GM12878 (cell line): Measurements from ENCODE around the gene PRR11. TPM values are rescaled to one million over a fixed set of nuclear protein-coding genes. Genes with fewer than 3 reads are reported as not detected.

ENCODE experiments used
- ATAC-seq: fragments of 200-7000 bp; cut with Tn5 transposase; 3 replicates; pipeline ENCODE4 v1.9.1; 2020; ENCODE audit warnings: mild to moderate bottlenecking, moderate library complexity
- BruUV-seq: library from RNA; stranded (reverse); fragments of 400-500 nt; replicated peaks from 2 replicates; lab custom pipeline; 2021; lab: Mats Ljungman, UMichigan
- CTCF ChIA-PET: fragments of 300-600 bp; sonication (Branson Sonifier 250); formaldehyde crosslinking; extraction: SDS; loops from one replicate; lab custom pipeline; 2021; ENCODE audit warnings: inconsistent platforms; lab: Yijun Ruan, JAX
- POLR2A ChIA-PET: fragments of 350-600 bp; formaldehyde crosslinking; extraction: SDS; loops from one replicate; lab custom pipeline; 2021; ENCODE audit warnings: inconsistent platforms; lab: Charles Lee
- RAD21 ChIA-PET: fragments of 300-600 bp; sonication (Branson Sonifier 250); formaldehyde crosslinking; loops from one replicate; lab custom pipeline; 2023; ENCODE audit warnings: antibody characterized with exemption; ENCODE audit not compliant: unreplicated experiment; lab: Charles Lee
- SMC1A ChIA-PET: fragments of 300-600 bp; sonication (Branson Sonifier 250); formaldehyde crosslinking; loops from one replicate; lab custom pipeline; 2023; ENCODE audit not compliant: unreplicated experiment, uncharacterized antibody; lab: Charles Lee
- DNase-seq: peaks from one replicate; pipeline ENCODE4 v3.0.0-alpha.2; 2011; ENCODE audit warnings: low read depth, low spot score
- FAIRE-seq: peaks from 3 replicates; lab custom pipeline; 2011; peaks lifted over from hg19 to GRCh38; lab: Jason Lieb, UNC
- H2AFZ ChIP-seq: 2 replicates; pipeline ENCODE4 v1.6.0; 2011; ENCODE audit warnings: low read depth, low read length, control low read depth; ENCODE audit not compliant: control insufficient read depth
- H3K27ac ChIP-seq: 2 replicates; pipeline ENCODE4 v1.5.1; 2011; ENCODE audit warnings: control low read depth; ENCODE audit not compliant: control insufficient read depth, insufficient read depth
- H3K27me3 ChIP-seq, 2 experiments: replicated peaks in 1 of 2; 2 replicates each; pipeline versions ENCODE4 v1.6.0 to v1.6.1; 2011; ENCODE audit warnings: low read length in 1 of 2; ENCODE audit not compliant: control insufficient read depth in 2 of 2, insufficient read depth in 2 of 2
- H3K36me3 ChIP-seq, 2 experiments: 2 replicates each; pipeline ENCODE4 v1.5.1; 2011; ENCODE audit warnings: low read length in 1 of 2; ENCODE audit not compliant: control insufficient read depth in 2 of 2, insufficient read depth in 2 of 2
- H3K4me1 ChIP-seq: 2 replicates; pipeline ENCODE4 v1.6.1; 2011; ENCODE audit warnings: mild to moderate bottlenecking, low read length, moderate library complexity, mixed read lengths; ENCODE audit not compliant: control insufficient read depth, insufficient read depth
- H3K4me2 ChIP-seq: 2 replicates; pipeline ENCODE4 v1.6.0; 2011; ENCODE audit warnings: control low read depth; ENCODE audit not compliant: control insufficient read depth, insufficient read depth
- H3K4me3 ChIP-seq: fragments of 200-600 bp; sonication (generic); 2 replicates; pipeline ENCODE4 v1.5.1; 2016
- H3K79me2 ChIP-seq: 2 replicates; pipeline ENCODE4 v1.6.0; 2011; ENCODE audit warnings: low read length; ENCODE audit not compliant: control insufficient read depth, insufficient read depth
- H3K9ac ChIP-seq: 2 replicates; pipeline ENCODE4 v1.8.0; 2011; ENCODE audit warnings: low read length, control low read depth, mixed read lengths; ENCODE audit not compliant: control insufficient read depth, insufficient read depth
- H3K9me3 ChIP-seq: replicated peaks from 3 replicates; pipeline ENCODE4 v1.5.1; 2011; ENCODE audit warnings: mild to moderate bottlenecking, low read length; ENCODE audit not compliant: control insufficient read depth, insufficient read depth
- H4K20me1 ChIP-seq: 2 replicates; pipeline ENCODE4 v1.6.0; 2011; ENCODE audit not compliant: control insufficient read depth, insufficient read depth
- SREBF2 ChIP-seq: IDR thresholded peaks from 2 replicates; pipeline ENCODE4 v1.6.1; 2012; ENCODE audit warnings: mild to moderate bottlenecking, low read length
- WGBS: methylation state at CpG from one replicate; pipeline ENCODE4 v1.1.6; 2016; ENCODE audit warnings: low lambda C conversion rate; ENCODE audit not compliant: insufficient replicate concordance, insufficient coverage; ENCODE audit errors: missing lambda C conversion rate; 5-methylcytosine and 5-hydroxymethylcytosine counted together
- in situ Hi-C: fragments of 300-500 bp; cut with MboI; formaldehyde crosslinking; loops from 9 replicates; pipeline ENCODE4 v1.14.3; 2018; ENCODE audit warnings: mixed read lengths
- intact Hi-C: fragments of 100-400 bp; cut with micrococcal nuclease; formaldehyde crosslinking; loops from one replicate; pipeline ENCODE4 v1.14.2; 2022; ENCODE audit not compliant: unreplicated experiment
- polyA plus RNA-seq, 11 experiments: library from polyadenylated mRNA; depleted of rRNA in 4 of 11; unstranded in 6 of 11; stranded (reverse) in 5 of 11; fragments of >200 nt; fragmentation: Nextera tagmentation in 4 of 11; fragmentation: Illumina TruSeq in 1 of 11; extraction: Ambion mirVana in 4 of 11; extraction: Trizol in 1 of 11; gene quantifications; 1 replicate in 1 of 11; 2 replicates in 10 of 11; pipeline versions ENCODE4 v1.2.1 to v1.2.3, GENCODE V29; 2011 to 2016; ENCODE audit warnings: inconsistent platforms in 2 of 11, missing spikeins in 2 of 11, low read depth in 1 of 11
- total RNA-seq, 4 experiments: library from RNA; depleted of rRNA in 3 of 4; stranded (reverse); fragments of >200 nt in 3 of 4; fragmentation: Illumina TruSeq in 1 of 4; extraction: Trizol in 1 of 4; gene quantifications; 2 replicates each; pipeline versions ENCODE4 v1.2.1 to v1.2.3, GENCODE V29; 2013 to 2021
- TF ChIP-seq, protein P1 (sequence below): IDR thresholded peaks from 2 replicates; pipeline ENCODE4 v1.6.1; 2012; ENCODE audit warnings: mild to moderate bottlenecking, low read depth, low read length
- TF ChIP-seq, protein P2 (sequence below): fragments of 450-650 bp; IDR thresholded peaks from 2 replicates; pipeline ENCODE4 v1.6.1; 2017; ENCODE audit warnings: mild to moderate bottlenecking, moderate library complexity
- TF ChIP-seq, protein P3 (sequence below): fragments of 450-650 bp; IDR thresholded peaks from 2 replicates; pipeline ENCODE4 v1.6.1; 2017; ENCODE audit warnings: mild to moderate bottlenecking
- TF ChIP-seq, protein P4 (sequence below): IDR thresholded peaks from 2 replicates; pipeline ENCODE4 v1.6.1; 2012; ENCODE audit warnings: low read depth, low read length, improper control_type of control experiment
- TF ChIP-seq, protein P5 (sequence below): fragments of 450-650 bp; IDR thresholded peaks from 2 replicates; pipeline ENCODE4 v1.6.1; 2017; ENCODE audit warnings: low read depth, mild to moderate bottlenecking, moderate library complexity

The PRR11 gene
- total and polyA plus RNA-seq, 10 of the 15 experiments (the other 5 are each of a cell fraction or from before 2014, with no cell fraction given): 20.8 to 97.0 (median 48.3) TPM

DNA sequence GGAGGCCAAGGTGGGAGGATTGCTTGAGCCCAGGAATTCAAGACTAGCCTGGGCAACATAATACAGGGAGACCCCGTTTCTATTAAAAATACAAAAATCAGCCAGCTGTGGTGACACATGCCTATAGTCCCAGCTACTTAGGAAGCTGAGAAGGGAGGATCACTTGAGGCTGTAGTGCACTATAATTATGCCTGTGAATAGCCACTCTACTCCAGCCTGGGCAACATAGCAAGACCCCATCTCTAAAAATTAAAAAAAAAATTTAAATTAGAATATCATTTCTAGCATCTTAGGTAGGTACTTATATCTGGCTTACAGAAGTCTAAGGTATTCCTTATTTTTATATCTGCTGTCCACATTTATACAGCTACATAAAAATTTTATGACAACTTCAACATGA lies 46.8 kb downstream of the PRR11 start:
- 46% methylated on average over 1 of the region's 1 CpG for WGBS
- Histone ChIP-seq H3K9me3 (no peaks in the 10 kb centered on the region), H3K36me3 (peaks cover 0 to 16% of the 10 kb centered on the region in 2 experiments; a peak in 2 of 4 replicates), H2AFZ (no peak overlapping the region), H3K4me1 (no peaks in the 10 kb centered on the region), H3K79me2 (no peaks in the 10 kb centered on the region), H3K4me2 (no peak overlapping the region), H4K20me1 (no peaks in the 10 kb centered on the region)
- no peak for DNase-seq
- RAD21 ChIA-PET: no interaction called here
- no peak for ATAC-seq
- CTCF ChIA-PET: no interaction called here
- BruUV-seq: TSS peak; percentile 66
- POLR2A ChIA-PET: no interaction called here
- SMC1A ChIA-PET: interaction anchor here (0.6 kb wide), 1 partner anchor 361 kb away, joined by 3 read pairs; no protein-coding TSS in a partner anchor
- TF ChIP-seq, protein P1, sequence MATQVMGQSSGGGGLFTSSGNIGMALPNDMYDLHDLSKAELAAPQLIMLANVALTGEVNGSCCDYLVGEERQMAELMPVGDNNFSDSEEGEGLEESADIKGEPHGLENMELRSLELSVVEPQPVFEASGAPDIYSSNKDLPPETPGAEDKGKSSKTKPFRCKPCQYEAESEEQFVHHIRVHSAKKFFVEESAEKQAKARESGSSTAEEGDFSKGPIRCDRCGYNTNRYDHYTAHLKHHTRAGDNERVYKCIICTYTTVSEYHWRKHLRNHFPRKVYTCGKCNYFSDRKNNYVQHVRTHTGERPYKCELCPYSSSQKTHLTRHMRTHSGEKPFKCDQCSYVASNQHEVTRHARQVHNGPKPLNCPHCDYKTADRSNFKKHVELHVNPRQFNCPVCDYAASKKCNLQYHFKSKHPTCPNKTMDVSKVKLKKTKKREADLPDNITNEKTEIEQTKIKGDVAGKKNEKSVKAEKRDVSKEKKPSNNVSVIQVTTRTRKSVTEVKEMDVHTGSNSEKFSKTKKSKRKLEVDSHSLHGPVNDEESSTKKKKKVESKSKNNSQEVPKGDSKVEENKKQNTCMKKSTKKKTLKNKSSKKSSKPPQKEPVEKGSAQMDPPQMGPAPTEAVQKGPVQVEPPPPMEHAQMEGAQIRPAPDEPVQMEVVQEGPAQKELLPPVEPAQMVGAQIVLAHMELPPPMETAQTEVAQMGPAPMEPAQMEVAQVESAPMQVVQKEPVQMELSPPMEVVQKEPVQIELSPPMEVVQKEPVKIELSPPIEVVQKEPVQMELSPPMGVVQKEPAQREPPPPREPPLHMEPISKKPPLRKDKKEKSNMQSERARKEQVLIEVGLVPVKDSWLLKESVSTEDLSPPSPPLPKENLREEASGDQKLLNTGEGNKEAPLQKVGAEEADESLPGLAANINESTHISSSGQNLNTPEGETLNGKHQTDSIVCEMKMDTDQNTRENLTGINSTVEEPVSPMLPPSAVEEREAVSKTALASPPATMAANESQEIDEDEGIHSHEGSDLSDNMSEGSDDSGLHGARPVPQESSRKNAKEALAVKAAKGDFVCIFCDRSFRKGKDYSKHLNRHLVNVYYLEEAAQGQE: no peak
- TF ChIP-seq, protein P2, sequence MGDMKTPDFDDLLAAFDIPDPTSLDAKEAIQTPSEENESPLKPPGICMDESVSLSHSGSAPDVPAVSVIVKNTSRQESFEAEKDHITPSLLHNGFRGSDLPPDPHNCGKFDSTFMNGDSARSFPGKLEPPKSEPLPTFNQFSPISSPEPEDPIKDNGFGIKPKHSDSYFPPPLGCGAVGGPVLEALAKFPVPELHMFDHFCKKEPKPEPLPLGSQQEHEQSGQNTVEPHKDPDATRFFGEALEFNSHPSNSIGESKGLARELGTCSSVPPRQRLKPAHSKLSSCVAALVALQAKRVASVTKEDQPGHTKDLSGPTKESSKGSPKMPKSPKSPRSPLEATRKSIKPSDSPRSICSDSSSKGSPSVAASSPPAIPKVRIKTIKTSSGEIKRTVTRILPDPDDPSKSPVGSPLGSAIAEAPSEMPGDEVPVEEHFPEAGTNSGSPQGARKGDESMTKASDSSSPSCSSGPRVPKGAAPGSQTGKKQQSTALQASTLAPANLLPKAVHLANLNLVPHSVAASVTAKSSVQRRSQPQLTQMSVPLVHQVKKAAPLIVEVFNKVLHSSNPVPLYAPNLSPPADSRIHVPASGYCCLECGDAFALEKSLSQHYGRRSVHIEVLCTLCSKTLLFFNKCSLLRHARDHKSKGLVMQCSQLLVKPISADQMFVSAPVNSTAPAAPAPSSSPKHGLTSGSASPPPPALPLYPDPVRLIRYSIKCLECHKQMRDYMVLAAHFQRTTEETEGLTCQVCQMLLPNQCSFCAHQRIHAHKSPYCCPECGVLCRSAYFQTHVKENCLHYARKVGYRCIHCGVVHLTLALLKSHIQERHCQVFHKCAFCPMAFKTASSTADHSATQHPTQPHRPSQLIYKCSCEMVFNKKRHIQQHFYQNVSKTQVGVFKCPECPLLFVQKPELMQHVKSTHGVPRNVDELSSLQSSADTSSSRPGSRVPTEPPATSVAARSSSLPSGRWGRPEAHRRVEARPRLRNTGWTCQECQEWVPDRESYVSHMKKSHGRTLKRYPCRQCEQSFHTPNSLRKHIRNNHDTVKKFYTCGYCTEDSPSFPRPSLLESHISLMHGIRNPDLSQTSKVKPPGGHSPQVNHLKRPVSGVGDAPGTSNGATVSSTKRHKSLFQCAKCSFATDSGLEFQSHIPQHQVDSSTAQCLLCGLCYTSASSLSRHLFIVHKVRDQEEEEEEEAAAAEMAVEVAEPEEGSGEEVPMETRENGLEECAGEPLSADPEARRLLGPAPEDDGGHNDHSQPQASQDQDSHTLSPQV: no peak
- TF ChIP-seq, protein P3, sequence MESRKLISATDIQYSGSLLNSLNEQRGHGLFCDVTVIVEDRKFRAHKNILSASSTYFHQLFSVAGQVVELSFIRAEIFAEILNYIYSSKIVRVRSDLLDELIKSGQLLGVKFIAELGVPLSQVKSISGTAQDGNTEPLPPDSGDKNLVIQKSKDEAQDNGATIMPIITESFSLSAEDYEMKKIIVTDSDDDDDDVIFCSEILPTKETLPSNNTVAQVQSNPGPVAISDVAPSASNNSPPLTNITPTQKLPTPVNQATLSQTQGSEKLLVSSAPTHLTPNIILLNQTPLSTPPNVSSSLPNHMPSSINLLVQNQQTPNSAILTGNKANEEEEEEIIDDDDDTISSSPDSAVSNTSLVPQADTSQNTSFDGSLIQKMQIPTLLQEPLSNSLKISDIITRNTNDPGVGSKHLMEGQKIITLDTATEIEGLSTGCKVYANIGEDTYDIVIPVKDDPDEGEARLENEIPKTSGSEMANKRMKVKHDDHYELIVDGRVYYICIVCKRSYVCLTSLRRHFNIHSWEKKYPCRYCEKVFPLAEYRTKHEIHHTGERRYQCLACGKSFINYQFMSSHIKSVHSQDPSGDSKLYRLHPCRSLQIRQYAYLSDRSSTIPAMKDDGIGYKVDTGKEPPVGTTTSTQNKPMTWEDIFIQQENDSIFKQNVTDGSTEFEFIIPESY: no peak
- TF ChIP-seq, protein P4, sequence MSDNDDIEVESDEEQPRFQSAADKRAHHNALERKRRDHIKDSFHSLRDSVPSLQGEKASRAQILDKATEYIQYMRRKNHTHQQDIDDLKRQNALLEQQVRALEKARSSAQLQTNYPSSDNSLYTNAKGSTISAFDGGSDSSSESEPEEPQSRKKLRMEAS: no peak
- TF ChIP-seq, protein P5, sequence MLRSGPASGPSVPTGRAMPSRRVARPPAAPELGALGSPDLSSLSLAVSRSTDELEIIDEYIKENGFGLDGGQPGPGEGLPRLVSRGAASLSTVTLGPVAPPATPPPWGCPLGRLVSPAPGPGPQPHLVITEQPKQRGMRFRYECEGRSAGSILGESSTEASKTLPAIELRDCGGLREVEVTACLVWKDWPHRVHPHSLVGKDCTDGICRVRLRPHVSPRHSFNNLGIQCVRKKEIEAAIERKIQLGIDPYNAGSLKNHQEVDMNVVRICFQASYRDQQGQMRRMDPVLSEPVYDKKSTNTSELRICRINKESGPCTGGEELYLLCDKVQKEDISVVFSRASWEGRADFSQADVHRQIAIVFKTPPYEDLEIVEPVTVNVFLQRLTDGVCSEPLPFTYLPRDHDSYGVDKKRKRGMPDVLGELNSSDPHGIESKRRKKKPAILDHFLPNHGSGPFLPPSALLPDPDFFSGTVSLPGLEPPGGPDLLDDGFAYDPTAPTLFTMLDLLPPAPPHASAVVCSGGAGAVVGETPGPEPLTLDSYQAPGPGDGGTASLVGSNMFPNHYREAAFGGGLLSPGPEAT: no peak
- TF ChIP-seq SREBF2: no peak
- TF ChIP-seq, all 136 proteins: peak for 0
- Histone ChIP-seq H3K27me3 (no peaks in the 10 kb centered on the region), H3K9ac (no peak overlapping the region), H3K4me3 (no peak overlapping the region), H3K27ac (no peak overlapping the region)
- in situ Hi-C loops: no loop called here
- no peak for FAIRE-seq
- intact Hi-C loops: no loop called here
